Right atrium auricular region (tissue), 2 donors: ENCODE data around the gene RAVER2. TPM values are rescaled to one million over a fixed set of nuclear protein-coding genes. Genes with fewer than 3 reads are reported as not detected.
"Not testable (repeated sequence)": the region's sequence is repeated elsewhere in the genome, so short reads cannot be mapped to it uniquely, and the experiment has no call there.

Experiments
- DNase-seq: peaks from one replicate; pipeline ENCODE4 v3.0.0-alpha.2; 2019; ENCODE audit warnings: low spot score
- H3K27ac ChIP-seq, 2 donors: fragments of 200-600 bp; sonication (generic); 1 replicate in 1 of 2; 2 replicates in 1 of 2; pipeline ENCODE4 v1.5.1; 2016 to 2019
- H3K27me3 ChIP-seq, 2 donors: fragments of 200-600 bp; sonication (generic); one replicate each; pipeline versions ENCODE4 v1.5.1 to v1.6.0; 2017 to 2019
- H3K36me3 ChIP-seq: fragments of 200-600 bp; sonication (generic); one replicate; pipeline ENCODE4 v1.5.1; 2016
- H3K4me1 ChIP-seq, 2 donors: fragments of 200-600 bp; sonication (generic); one replicate each; pipeline versions ENCODE4 v1.5.1 to v1.6.0; 2017 to 2019
- H3K4me3 ChIP-seq, 2 donors: fragments of 200-600 bp; sonication (generic); 1 replicate in 1 of 2; 2 replicates in 1 of 2; pipeline ENCODE4 v1.5.1; 2017 to 2019; ENCODE audit warnings: mild to moderate bottlenecking in 1 of 2, moderate library complexity in 1 of 2
- H3K9me3 ChIP-seq, 2 donors: fragments of 200-600 bp; sonication (generic); one replicate each; pipeline ENCODE4 v1.5.1; 2019
- CTCF ChIP-seq, 2 donors: fragments of 200-600 bp; sonication (generic); IDR thresholded peaks; one replicate each; pipeline ENCODE4 v1.5.1; 2019; ENCODE audit warnings: antibody characterized with exemption in 2 of 2
- total RNA-seq, 2 donors: library from RNA; depleted of rRNA; stranded (reverse); fragments of >200 nt; gene quantifications; one replicate each; pipeline ENCODE4 v1.1.0, GENCODE V29; 2016

The RAVER2 gene
- total RNA-seq, result 10 to 100 TPM; 11.5 to 23.2 TPM

GRCh38 chr1:64744492-64745180 is at the start of gene RAVER2:
TSS of gene RAVER2 (plus strand) at chr1:64745075. CDS start at chr1:64745173, 98 bp downstream.
- Histone ChIP-seq H3K36me3 (no peaks in the 10 kb centered on the region), H3K4me1 (peaks cover 0 to 16% of the 10 kb centered on the region in 2 donors), H3K4me3 (peak within 1 kb of the TSS; percentile 82 to 85), H3K9me3 (no peaks in the 10 kb centered on the region), H3K27ac (peak within 1 kb of the TSS; percentile 80 to 90), H3K27me3 (no peaks in the 10 kb centered on the region)
- TF ChIP-seq CTCF (IDR thresholded peaks at IDR 0.05), result peak; percentile 40 to 70
- no peak for DNase-seq

GRCh38 chr1:64696879-64697278 is 48.0 kb upstream of the RAVER2 start:
- Histone ChIP-seq H3K27me3 (no peaks in the 10 kb centered on the region), H3K4me1 (no peaks in the 10 kb centered on the region), H3K4me3 (no peak overlapping the region), H3K9me3 (no peaks in the 10 kb centered on the region), H3K27ac (no peak overlapping the region), H3K36me3 (no peaks in the 10 kb centered on the region)
- no peak for TF ChIP-seq CTCF (IDR thresholded peaks at IDR 0.05)
- no peak for DNase-seq

- Histone ChIP-seq H3K27ac (no peak overlapping the region), H3K36me3 (no peaks in the 10 kb centered on the region), H3K27me3 (no peaks in the 10 kb centered on the region), H3K4me1 (no peaks in the 10 kb centered on the region), H3K9me3 (no peaks in the 10 kb centered on the region), H3K4me3 (no peak overlapping the region)
- no peak for TF ChIP-seq CTCF (IDR thresholded peaks at IDR 0.05)
- DNase-seq, result no peak
These were observed 45.5 kb upstream of the RAVER2 start for GRCh38 chr1:64699327-64699726.

GRCh38 chr1:64701071-64701470 is 43.8 kb upstream of the RAVER2 start:
- Histone ChIP-seq H3K4me1 (no peaks in the 10 kb centered on the region), H3K36me3 (no peaks in the 10 kb centered on the region), H3K27ac (no peak overlapping the region), H3K4me3 (no peak overlapping the region), H3K9me3 (no peaks in the 10 kb centered on the region), H3K27me3 (no peaks in the 10 kb centered on the region)
- no peak for DNase-seq
- no peak for TF ChIP-seq CTCF (IDR thresholded peaks at IDR 0.05)

GRCh38 chr1:64701886-64702285 is 43.0 kb upstream of the RAVER2 start:
- no peaks in the 10 kb centered on the region for H3K9me3 ChIP-seq
- DNase-seq, result no peak
- TF ChIP-seq CTCF (IDR thresholded peaks at IDR 0.05), result no peak

GRCh38 chr1:64702670-64703069 is 42.2 kb upstream of the RAVER2 start:
- not testable (repeated sequence) for H3K4me3 ChIP-seq, DNase-seq, H3K27ac ChIP-seq, H3K27me3 ChIP-seq, H3K4me1 ChIP-seq, H3K9me3 ChIP-seq, H3K36me3 ChIP-seq

More at GRCh38 chr1:64701886-64702285, 43.0 kb upstream of the RAVER2 start:
- no peaks in the 10 kb centered on the region for H3K27me3 ChIP-seq
- H3K36me3 ChIP-seq, result no peaks in the 10 kb centered on the region
- no peaks in the 10 kb centered on the region for H3K4me1 ChIP-seq
- H3K27ac ChIP-seq, result no peak overlapping the region
- H3K4me3 ChIP-seq, result no peak overlapping the region
